GM18499 (cell line): ENCODE measurements around the gene CRTC1.

ENCODE experiments used
- ATAC-seq: cut with Tn5 transposase; IDR thresholded peaks from one replicate; pipeline ENCODE4 v1.9.1; 2021; ENCODE audit warnings: moderate number of reproducible peaks; ENCODE audit not compliant: insufficient read depth, unreplicated experiment

Gene CRTC1

GRCh38 chr19:18828786-18829185 lies 145.3 kb downstream of the CRTC1 start:
- ATAC-seq = no peak

DNA sequence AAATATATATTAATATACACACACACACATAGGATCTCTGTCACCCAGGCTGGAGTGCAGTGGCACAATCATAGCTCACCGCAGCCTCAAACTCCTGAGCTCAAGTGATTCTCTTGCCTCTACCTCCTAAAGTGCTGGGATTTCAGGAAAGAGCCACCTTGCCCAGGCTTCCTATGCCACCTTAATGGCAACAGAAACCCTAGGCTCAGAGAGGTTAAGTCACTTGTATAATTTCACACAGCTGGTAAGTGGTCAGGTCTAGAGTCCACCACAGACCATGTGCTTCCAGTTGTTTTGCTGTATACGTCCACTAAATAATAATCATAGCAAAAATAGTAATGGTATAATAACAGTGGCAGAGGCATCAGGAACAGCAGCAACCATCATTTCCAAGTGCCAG lies 147.0 kb downstream of the CRTC1 start:
- ATAC-seq = no peak

- no peak for ATAC-seq
Measured at GRCh38 chr19:18831524-18832305, 148.2 kb downstream of the CRTC1 start, which contains the start of gene UPF1. Gene UPF1 (plus strand): TSS chr19:18831959. CDS start chr19:18832210, 251 bp downstream.
